Measurements from ENCODE around the gene TMC5.

DNA sequence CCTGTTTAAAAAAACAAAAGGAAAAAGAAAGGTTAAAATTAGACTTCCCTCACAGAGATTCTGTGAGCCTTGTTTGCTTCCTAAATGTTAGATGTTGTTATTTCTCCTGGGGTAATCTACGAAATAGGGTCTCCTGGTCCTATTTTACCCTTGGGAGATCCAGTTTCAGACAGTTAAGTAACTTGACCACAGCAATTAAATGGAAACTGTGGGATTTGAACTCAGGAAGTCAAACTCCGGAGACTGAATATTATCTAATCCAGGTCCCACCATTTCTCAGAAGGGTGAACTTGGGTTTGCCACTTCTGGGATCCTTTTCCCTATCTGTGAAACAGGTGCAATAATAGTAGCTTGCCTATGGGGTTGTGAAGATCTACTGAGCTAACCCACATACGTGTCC, 6.4 kb upstream of the TMC5 start:
- TF ChIP-seq, protein P1, sequence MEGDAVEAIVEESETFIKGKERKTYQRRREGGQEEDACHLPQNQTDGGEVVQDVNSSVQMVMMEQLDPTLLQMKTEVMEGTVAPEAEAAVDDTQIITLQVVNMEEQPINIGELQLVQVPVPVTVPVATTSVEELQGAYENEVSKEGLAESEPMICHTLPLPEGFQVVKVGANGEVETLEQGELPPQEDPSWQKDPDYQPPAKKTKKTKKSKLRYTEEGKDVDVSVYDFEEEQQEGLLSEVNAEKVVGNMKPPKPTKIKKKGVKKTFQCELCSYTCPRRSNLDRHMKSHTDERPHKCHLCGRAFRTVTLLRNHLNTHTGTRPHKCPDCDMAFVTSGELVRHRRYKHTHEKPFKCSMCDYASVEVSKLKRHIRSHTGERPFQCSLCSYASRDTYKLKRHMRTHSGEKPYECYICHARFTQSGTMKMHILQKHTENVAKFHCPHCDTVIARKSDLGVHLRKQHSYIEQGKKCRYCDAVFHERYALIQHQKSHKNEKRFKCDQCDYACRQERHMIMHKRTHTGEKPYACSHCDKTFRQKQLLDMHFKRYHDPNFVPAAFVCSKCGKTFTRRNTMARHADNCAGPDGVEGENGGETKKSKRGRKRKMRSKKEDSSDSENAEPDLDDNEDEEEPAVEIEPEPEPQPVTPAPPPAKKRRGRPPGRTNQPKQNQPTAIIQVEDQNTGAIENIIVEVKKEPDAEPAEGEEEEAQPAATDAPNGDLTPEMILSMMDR (IDR thresholded peaks at IDR 0.05) = no peak
- no peak for TF ChIP-seq POLR2A (IDR thresholded peaks at IDR 0.05)

All from upper lobe of left lung (tissue), 4 donors.